Astrocyte of the spinal cord (primary cell): ENCODE results near the gene ANK3.

ENCODE experiments used
- DNase-seq: peaks from one replicate; pipeline ENCODE4 v3.0.0; 2011; ENCODE audit warnings: low read depth, low spot score
- H3K4me3 ChIP-seq: 2 replicates; pipeline ENCODE4 v1.5.1; 2011; ENCODE audit warnings: low read depth, mild to moderate bottlenecking, low read length, moderate library complexity
- CTCF ChIP-seq: IDR thresholded peaks from 2 replicates; pipeline ENCODE4 v1.5.1; 2012; ENCODE audit warnings: low read depth, mild to moderate bottlenecking, low read length, inconsistent platforms
- in situ Hi-C: cut with HindIII; loops from 2 replicates; pipeline ENCODE4 v1.10.0; 2017; ENCODE audit warnings: low sequenced_read_pairs

The ANK3 gene

GRCh38 chr10:60253484-60253883 is 136.2 kb downstream of the ANK3 start:
- in situ Hi-C loops: no loop called here
- H3K4me3 ChIP-seq: no peak overlapping the region
- DNase-seq: no peak
- TF ChIP-seq CTCF: no peak

GRCh38 chr10:60252688-60253087 is 137.0 kb downstream of the ANK3 start:
- in situ Hi-C loops: no loop called here
- peak; percentile 1 for TF ChIP-seq CTCF

GRCh38 chr10:60246382-60246781 is 143.3 kb downstream of the ANK3 start:
- H3K4me3 ChIP-seq: no peak overlapping the region
- no peak for TF ChIP-seq CTCF
- DNase-seq: no peak
- in situ Hi-C loops: no loop called here

More at GRCh38 chr10:60252688-60253087, 137.0 kb downstream of the ANK3 start:
- no peak overlapping the region for H3K4me3 ChIP-seq
- no peak for DNase-seq

GRCh38 chr10:60239228-60239627 is 150.4 kb downstream of the ANK3 start:
- DNase-seq: no peak
- no peak overlapping the region for H3K4me3 ChIP-seq
- in situ Hi-C loops: no loop called here
- TF ChIP-seq CTCF: no peak

GRCh38 chr10:60238759-60239100 is 150.9 kb downstream of the ANK3 start:
- in situ Hi-C loops: no loop called here
- DNase-seq: no peak

GRCh38 chr10:60237977-60238758 is 151.5 kb downstream of the ANK3 start:
- in situ Hi-C loops: no loop called here
- peak; percentile 44 for TF ChIP-seq CTCF
- peak; percentile 64 for DNase-seq
- H3K4me3 ChIP-seq: no peak overlapping the region

More at GRCh38 chr10:60238759-60239100, 150.9 kb downstream of the ANK3 start:
- no peak overlapping the region for H3K4me3 ChIP-seq
- no peak for TF ChIP-seq CTCF
